HG02938 (cell line): ENCODE results near the gene TRIO.

ENCODE experiments used
- ATAC-seq: cut with Tn5 transposase; IDR thresholded peaks from one replicate; pipeline ENCODE4 v1.9.1; 2021; ENCODE audit warnings: mild to moderate bottlenecking, moderate library complexity; ENCODE audit not compliant: unreplicated experiment

Gene TRIO

GRCh38 chr5:14443671-14444093 is 300.5 kb downstream of the TRIO start:
- ATAC-seq = no peak

GRCh38 chr5:14444161-14444560 is 301.0 kb downstream of the TRIO start:
- no peak for ATAC-seq

- ATAC-seq = no peak
Measured at GRCh38 chr5:14445013-14445412, 301.9 kb downstream of the TRIO start.

GRCh38 chr5:14445576-14446290 is 302.6 kb downstream of the TRIO start:
- no peak for ATAC-seq

- peak; percentile 59 for ATAC-seq
Measured at GRCh38 chr5:14447958-14448911, 305.1 kb downstream of the TRIO start.

GRCh38 chr5:14449052-14449661 is 306.0 kb downstream of the TRIO start:
- ATAC-seq = no peak

- no peak for ATAC-seq
Measured at GRCh38 chr5:14450018-14450524, 306.9 kb downstream of the TRIO start.

GRCh38 chr5:14450742-14451141 is 307.6 kb downstream of the TRIO start:
- ATAC-seq = no peak

GRCh38 chr5:14451871-14452270 is 308.7 kb downstream of the TRIO start:
- no peak for ATAC-seq

- ATAC-seq = no peak
Measured at GRCh38 chr5:14452685-14453454, 309.7 kb downstream of the TRIO start.

GRCh38 chr5:14453481-14453880 is 310.3 kb downstream of the TRIO start:
- ATAC-seq = no peak

- no peak for ATAC-seq
Measured at GRCh38 chr5:14455814-14456321, 312.7 kb downstream of the TRIO start.

- no peak for ATAC-seq
Measured at GRCh38 chr5:14457476-14457875, 314.3 kb downstream of the TRIO start.

GRCh38 chr5:14458414-14458813 is 315.3 kb downstream of the TRIO start:
- no peak for ATAC-seq

GRCh38 chr5:14460844-14461398 is 317.8 kb downstream of the TRIO start:
- no peak for ATAC-seq

GRCh38 chr5:14462681-14463080 is 319.5 kb downstream of the TRIO start:
- ATAC-seq = no peak

- ATAC-seq = no peak
Measured at GRCh38 chr5:14463629-14464028, 320.5 kb downstream of the TRIO start.

GRCh38 chr5:14464096-14464495 is 321.0 kb downstream of the TRIO start:
- no peak for ATAC-seq

- no peak for ATAC-seq
Measured at GRCh38 chr5:14464671-14465070, 321.5 kb downstream of the TRIO start.

- no peak for ATAC-seq
Measured at GRCh38 chr5:14465116-14465515, 322.0 kb downstream of the TRIO start.
